HK-2 (cell line): Measurements from ENCODE around the gene HOXB8.

Experiments used
- DNase-seq: peaks from one replicate; pipeline ENCODE4 v3.0.0-alpha.2; 2018; ENCODE audit not compliant: unreplicated experiment

HOXB8 gene

GRCh38 chr17:48567646-48568354 is 47.3 kb downstream of the HOXB8 start:
- DNase-seq: no peak

- DNase-seq: no peak
Observed at GRCh38 chr17:48567209-48567608, 47.9 kb downstream of the HOXB8 start.

GRCh38 chr17:48566717-48567116 is 48.4 kb downstream of the HOXB8 start:
- no peak for DNase-seq

- no peak for DNase-seq
Observed at GRCh38 chr17:48565925-48566710, 49.0 kb downstream of the HOXB8 start.

GRCh38 chr17:48565022-48565554 is 50.0 kb downstream of the HOXB8 start:
- DNase-seq: no peak

GRCh38 chr17:48564188-48565021 is 50.7 kb downstream of the HOXB8 start:
- no peak for DNase-seq

GRCh38 chr17:48563867-48564187 is 51.3 kb downstream of the HOXB8 start:
- DNase-seq: no peak

GRCh38 chr17:48563385-48563838 is 51.7 kb downstream of the HOXB8 start:
- DNase-seq: no peak

GRCh38 chr17:48562934-48563333 is 52.2 kb downstream of the HOXB8 start:
- no peak for DNase-seq
